HG02852 (cell line): ENCODE results near the gene ADNP.
"Not testable (repeated sequence)": the region's sequence is repeated elsewhere in the genome, so short reads cannot be mapped to it uniquely, and the experiment has no call there.

ENCODE experiments used
- ATAC-seq: cut with Tn5 transposase; IDR thresholded peaks from one replicate; pipeline ENCODE4 v1.9.1; 2021; ENCODE audit warnings: mild to moderate bottlenecking, moderate library complexity; ENCODE audit not compliant: unreplicated experiment

Gene ADNP

GRCh38 chr20:50903353-50904051 lies 27.7 kb downstream of the ADNP start:
- ATAC-seq: no peak

GRCh38 chr20:50901301-50901700 lies 29.9 kb downstream of the ADNP start:
- no peak for ATAC-seq

- no peak for ATAC-seq
These were observed 31.0 kb downstream of the ADNP start for GRCh38 chr20:50900261-50900660.

GRCh38 chr20:50898475-50898874 lies 32.8 kb downstream of the ADNP start:
- no peak for ATAC-seq

- no peak for ATAC-seq
These were observed 36.0 kb downstream of the ADNP start for GRCh38 chr20:50895111-50895830.

GRCh38 chr20:50893620-50894019 lies 37.6 kb downstream of the ADNP start:
- no peak for ATAC-seq

GRCh38 chr20:50892394-50892793 lies 38.8 kb downstream of the ADNP start:
- ATAC-seq: no peak

GRCh38 chr20:50891138-50891537 lies 40.1 kb downstream of the ADNP start:
- no peak for ATAC-seq

- ATAC-seq: no peak
These were observed 43.7 kb downstream of the ADNP start for GRCh38 chr20:50887576-50887975.

- no peak for ATAC-seq
These were observed 45.0 kb downstream of the ADNP start for GRCh38 chr20:50886184-50886790.

- no peak for ATAC-seq
These were observed 45.5 kb downstream of the ADNP start for GRCh38 chr20:50885781-50886180.

- no peak for ATAC-seq
These were observed 46.2 kb downstream of the ADNP start for GRCh38 chr20:50885068-50885467.

GRCh38 chr20:50883856-50884255 lies 47.4 kb downstream of the ADNP start:
- ATAC-seq: no peak

GRCh38 chr20:50881759-50882424 lies 49.3 kb downstream of the ADNP start:
- not testable (repeated sequence) for ATAC-seq

- no peak for ATAC-seq
These were observed 51.3 kb downstream of the ADNP start for GRCh38 chr20:50879649-50880550.

- no peak for ATAC-seq
These were observed 53.9 kb downstream of the ADNP start for GRCh38 chr20:50877232-50877743.

GRCh38 chr20:50876816-50877215 lies 54.4 kb downstream of the ADNP start:
- no peak for ATAC-seq

GRCh38 chr20:50876063-50876685 lies 55.1 kb downstream of the ADNP start:
- no peak for ATAC-seq

- no peak for ATAC-seq
These were observed 56.2 kb downstream of the ADNP start for GRCh38 chr20:50874758-50875665.
